Left ventricle myocardium inferior (tissue), 1 donor: ENCODE data around the gene PAPOLA. TPM values are rescaled to one million over a fixed set of nuclear protein-coding genes. Genes with fewer than 3 reads are reported as not detected.

Experiments used
- DNase-seq: peaks from one replicate; pipeline ENCODE4 v3.0.0-alpha.2; 2020
- H3K27ac ChIP-seq: fragments of 200-600 bp; replicated peaks from 2 replicates; pipeline ENCODE4 v1.8.0; 2021
- H3K27me3 ChIP-seq: fragments of 200-600 bp; 2 replicates; pipeline ENCODE4 v1.8.0; 2021; ENCODE audit warnings: low read depth
- H3K36me3 ChIP-seq: fragments of 200-600 bp; 2 replicates; pipeline ENCODE4 v1.8.0; 2021
- H3K4me1 ChIP-seq: fragments of 200-600 bp; 2 replicates; pipeline ENCODE4 v1.8.0; 2021
- H3K4me3 ChIP-seq: fragments of 200-600 bp; 2 replicates; pipeline ENCODE4 v1.8.0; 2021; ENCODE audit warnings: mild to moderate bottlenecking, moderate library complexity
- H3K9me3 ChIP-seq: fragments of 200-600 bp; replicated peaks from 2 replicates; pipeline ENCODE4 v1.8.0; 2021
- intact Hi-C: fragments of 100-400 bp; cut with micrococcal nuclease; formaldehyde crosslinking; loops from one replicate; pipeline ENCODE4 v1.11.0; 2022
- total RNA-seq: library from RNA; stranded (reverse); fragmentation: NEBNext Ultra II Directional; extraction: Animal tissue kit (Norgen Biotek cat#: 25700); gene quantifications from one replicate; pipeline ENCODE4 v1.2.1, GENCODE V29; 2021
- TF ChIP-seq, protein P1 (sequence below): fragments of 200-600 bp; IDR thresholded peaks from 2 replicates; pipeline ENCODE4 v1.8.0; 2021; ENCODE audit warnings: antibody characterized with exemption, mild to moderate bottlenecking, borderline replicate concordance
- donor health status: DM: no; HTN: yes; CAD: no; lungs with severe emphysema.

PAPOLA gene
- total RNA-seq, 1 donor from 2014 or later: 136 TPM

- H3K27ac ChIP-seq: no peak overlapping the region
- intact Hi-C loops: no loop called here
- H3K36me3 ChIP-seq: no peaks in the 10 kb centered on the region
- TF ChIP-seq, protein P1, sequence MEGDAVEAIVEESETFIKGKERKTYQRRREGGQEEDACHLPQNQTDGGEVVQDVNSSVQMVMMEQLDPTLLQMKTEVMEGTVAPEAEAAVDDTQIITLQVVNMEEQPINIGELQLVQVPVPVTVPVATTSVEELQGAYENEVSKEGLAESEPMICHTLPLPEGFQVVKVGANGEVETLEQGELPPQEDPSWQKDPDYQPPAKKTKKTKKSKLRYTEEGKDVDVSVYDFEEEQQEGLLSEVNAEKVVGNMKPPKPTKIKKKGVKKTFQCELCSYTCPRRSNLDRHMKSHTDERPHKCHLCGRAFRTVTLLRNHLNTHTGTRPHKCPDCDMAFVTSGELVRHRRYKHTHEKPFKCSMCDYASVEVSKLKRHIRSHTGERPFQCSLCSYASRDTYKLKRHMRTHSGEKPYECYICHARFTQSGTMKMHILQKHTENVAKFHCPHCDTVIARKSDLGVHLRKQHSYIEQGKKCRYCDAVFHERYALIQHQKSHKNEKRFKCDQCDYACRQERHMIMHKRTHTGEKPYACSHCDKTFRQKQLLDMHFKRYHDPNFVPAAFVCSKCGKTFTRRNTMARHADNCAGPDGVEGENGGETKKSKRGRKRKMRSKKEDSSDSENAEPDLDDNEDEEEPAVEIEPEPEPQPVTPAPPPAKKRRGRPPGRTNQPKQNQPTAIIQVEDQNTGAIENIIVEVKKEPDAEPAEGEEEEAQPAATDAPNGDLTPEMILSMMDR: no peak
- H3K9me3 ChIP-seq: no peaks in the 10 kb centered on the region
- no peak for DNase-seq
- H3K27me3 ChIP-seq: peaks cover 85% of the 10 kb centered on the region
- peaks cover 11% of the 10 kb centered on the region for H3K4me1 ChIP-seq
- no peak overlapping the region for H3K4me3 ChIP-seq
Observed at GRCh38 chr14:96588410-96589257, 86.5 kb downstream of the PAPOLA start.

GRCh38 chr14:96589577-96589976 lies 87.4 kb downstream of the PAPOLA start:
- H3K27ac ChIP-seq: no peak overlapping the region
- no peak overlapping the region for H3K4me3 ChIP-seq
- H3K27me3 ChIP-seq: peaks cover 86% of the 10 kb centered on the region
- no peaks in the 10 kb centered on the region for H3K36me3 ChIP-seq
- intact Hi-C loops: no loop called here
- H3K9me3 ChIP-seq: no peaks in the 10 kb centered on the region
- TF ChIP-seq, protein P1: no peak
- H3K4me1 ChIP-seq: peaks cover 11% of the 10 kb centered on the region
- DNase-seq: no peak

- H3K4me3 ChIP-seq: no peak overlapping the region
- no peaks in the 10 kb centered on the region for H3K9me3 ChIP-seq
- H3K36me3 ChIP-seq: no peaks in the 10 kb centered on the region
- DNase-seq: no peak
- TF ChIP-seq, protein P1: no peak
- intact Hi-C loops: no loop called here
- peaks cover 84% of the 10 kb centered on the region for H3K27me3 ChIP-seq
- peaks cover 11% of the 10 kb centered on the region for H3K4me1 ChIP-seq
- H3K27ac ChIP-seq: no peak overlapping the region
Observed at GRCh38 chr14:96590190-96590864, 88.1 kb downstream of the PAPOLA start.

GRCh38 chr14:96592591-96593386 lies 90.6 kb downstream of the PAPOLA start:
- Histone ChIP-seq H3K9me3 (no peaks in the 10 kb centered on the region), H3K4me3 (peak overlapping the region; percentile 59), H3K36me3 (no peaks in the 10 kb centered on the region), H3K27me3 (peaks cover 64% of the 10 kb centered on the region), H3K27ac (no peak overlapping the region), H3K4me1 (peaks cover 11% of the 10 kb centered on the region)
- TF ChIP-seq, protein P1: no peak
- peak; percentile 41 for DNase-seq
- intact Hi-C loops: no loop called here

- TF ChIP-seq, protein P1: no peak
- no peak for DNase-seq
- Histone ChIP-seq H3K36me3 (no peaks in the 10 kb centered on the region), H3K27me3 (peaks cover 67% of the 10 kb centered on the region), H3K4me3 (no peak overlapping the region), H3K27ac (no peak overlapping the region), H3K9me3 (no peaks in the 10 kb centered on the region), H3K4me1 (peaks cover 11% of the 10 kb centered on the region)
- intact Hi-C loops: no loop called here
Observed at GRCh38 chr14:96594961-96595360, 92.8 kb downstream of the PAPOLA start.
